Liver (tissue), 9 donors: Measurements from ENCODE around the gene RAB11FIP5. TPM values are rescaled to one million over a fixed set of nuclear protein-coding genes. Genes with fewer than 3 reads are reported as not detected.

Experiments
- DNase-seq: peaks from one replicate; pipeline ENCODE4 v3.0.0-alpha.2; 2017; ENCODE audit warnings: low spot score
- H3K27ac ChIP-seq, 2 donors: one replicate each; pipeline ENCODE4 v1.7.0; 2013; ENCODE audit warnings: inconsistent platforms in 2 of 2, low read length in 2 of 2, control low read depth in 1 of 2, low read depth in 1 of 2, mild to moderate bottlenecking in 1 of 2
- H3K27me3 ChIP-seq, 4 donors: one replicate each; pipeline versions ENCODE4 v1.6.1 to v1.7.0; 2013; ENCODE audit warnings: low read length in 3 of 4, inconsistent platforms in 1 of 4, mild to moderate bottlenecking in 1 of 4, moderate library complexity in 1 of 4; ENCODE audit not compliant: control insufficient read depth in 4 of 4, insufficient read depth in 4 of 4
- H3K36me3 ChIP-seq, 4 donors: one replicate each; pipeline versions ENCODE4 v1.6.1 to v1.7.0; 2013; ENCODE audit warnings: low read length in 3 of 4, mild to moderate bottlenecking in 3 of 4, low read depth in 1 of 4, moderate library complexity in 1 of 4; ENCODE audit not compliant: control insufficient read depth in 4 of 4, insufficient read depth in 3 of 4
- H3K4me1 ChIP-seq, 4 donors: one replicate each; pipeline versions ENCODE4 v1.6.1 to v1.7.0; 2013; ENCODE audit warnings: low read length in 3 of 4, mild to moderate bottlenecking in 3 of 4, moderate library complexity in 1 of 4; ENCODE audit not compliant: control insufficient read depth in 4 of 4, insufficient read depth in 4 of 4
- H3K4me3 ChIP-seq, 3 donors: one replicate each; pipeline versions ENCODE4 v1.6.1 to v1.7.0; 2013; ENCODE audit warnings: low read length in 3 of 3, control low read depth in 1 of 3, low read depth in 1 of 3, mild to moderate bottlenecking in 1 of 3
- H3K9ac ChIP-seq, 2 donors: one replicate each; pipeline ENCODE4 v1.7.0; 2013; ENCODE audit warnings: low read length in 2 of 2, mild to moderate bottlenecking in 2 of 2, moderate library complexity in 2 of 2, control low read depth in 1 of 2, low read depth in 1 of 2
- H3K9me3 ChIP-seq, 4 donors: one replicate each; pipeline versions ENCODE4 v1.6.1 to v1.7.0; 2013; ENCODE audit warnings: low read length in 3 of 4; ENCODE audit not compliant: control insufficient read depth in 4 of 4
- EGR1 ChIP-seq, 2 donors: IDR thresholded peaks; 2 replicates each; pipeline ENCODE4 v1.6.1; 2016 to 2018; ENCODE audit warnings: antibody characterized with exemption in 2 of 2, low read depth in 2 of 2
- FOXA1 ChIP-seq: IDR thresholded peaks from 2 replicates; pipeline ENCODE4 v1.6.1; 2016; ENCODE audit warnings: antibody characterized with exemption
- FOXA2 ChIP-seq: IDR thresholded peaks from 2 replicates; pipeline ENCODE4 v1.6.1; 2016; ENCODE audit warnings: antibody characterized with exemption
- GABPA ChIP-seq, 2 donors: IDR thresholded peaks in 1 of 2; conservative IDR thresholded peaks in 1 of 2; 2 replicates each; pipeline ENCODE4 v1.6.1; 2016; ENCODE audit warnings: antibody characterized with exemption in 2 of 2, mild to moderate bottlenecking in 1 of 2, moderate library complexity in 1 of 2
- HNF4A ChIP-seq, 2 donors: conservative IDR thresholded peaks; 2 replicates each; pipeline ENCODE4 v1.6.1; 2016; ENCODE audit warnings: antibody characterized with exemption in 2 of 2, mild to moderate bottlenecking in 2 of 2
- HNF4G ChIP-seq: IDR thresholded peaks from 2 replicates; pipeline ENCODE4 v1.6.1; 2016; ENCODE audit warnings: antibody characterized with exemption
- JUND ChIP-seq, 2 donors: IDR thresholded peaks; 2 replicates each; pipeline ENCODE4 v1.6.1; 2016; ENCODE audit warnings: antibody characterized with exemption in 2 of 2
- NR2F2 ChIP-seq: IDR thresholded peaks from 2 replicates; pipeline ENCODE4 v1.6.1; 2016; ENCODE audit warnings: antibody characterized with exemption
- RAD21 ChIP-seq, 2 donors: IDR thresholded peaks; 2 replicates each; pipeline ENCODE4 v1.6.1; 2016; ENCODE audit warnings: antibody characterized with exemption in 2 of 2, mild to moderate bottlenecking in 2 of 2
- RXRA ChIP-seq, 2 donors: IDR thresholded peaks; 2 replicates each; pipeline ENCODE4 v1.6.1; 2017 to 2018; ENCODE audit warnings: antibody characterized with exemption in 2 of 2, mild to moderate bottlenecking in 1 of 2
- SP1 ChIP-seq: IDR thresholded peaks from 2 replicates; pipeline ENCODE4 v1.6.1; 2018; ENCODE audit warnings: antibody characterized with exemption, mild to moderate bottlenecking
- TAF1 ChIP-seq: conservative IDR thresholded peaks from 2 replicates; pipeline ENCODE4 v1.6.1; 2016; ENCODE audit warnings: antibody characterized with exemption, mild to moderate bottlenecking
- YY1 ChIP-seq: IDR thresholded peaks from 2 replicates; pipeline ENCODE4 v1.6.1; 2016; ENCODE audit warnings: antibody characterized with exemption, mild to moderate bottlenecking
- WGBS: extraction: QIAGEN DNeasy Blood & Tissue Kit; methylation state at CpG from one replicate; pipeline ENCODE4 v1.1.7; 2013; 5-methylcytosine and 5-hydroxymethylcytosine counted together
- polyA plus RNA-seq, 2 donors: library from polyadenylated mRNA; stranded (reverse) in 1 of 2; unstranded in 1 of 2; fragments of 200-250 nt in 1 of 2; fragments of >200 nt in 1 of 2; fragmentation: Nextera tagmentation in 1 of 2; extraction: Ambion mirVana in 1 of 2; gene quantifications; one replicate each; pipeline versions ENCODE4 v1.2.1 to v1.2.3, GENCODE V29; 2013 to 2015
- total RNA-seq, 2 donors: library from RNA; depleted of rRNA; stranded (reverse); fragments of >200 nt; gene quantifications; one replicate each; pipeline ENCODE4 v1.2.3, GENCODE V29; 2014
- TF ChIP-seq, protein P1 (sequence below): IDR thresholded peaks from 2 replicates; pipeline ENCODE4 v1.6.1; 2016; ENCODE audit warnings: antibody characterized with exemption
- TF ChIP-seq, protein P2 (sequence below): IDR thresholded peaks from 2 replicates; pipeline ENCODE4 v1.6.1; 2016; ENCODE audit warnings: antibody characterized with exemption, mild to moderate bottlenecking
- TF ChIP-seq, protein P3 (sequence below): fragments of 150-350 bp; IDR thresholded peaks from 2 replicates; pipeline ENCODE4 v1.5.1; 2017; ENCODE audit warnings: improper control_type of control experiment, low read depth, low read length; ENCODE audit not compliant: missing input control
- TF ChIP-seq, protein P4 (sequence below): IDR thresholded peaks from 2 replicates; pipeline ENCODE4 v1.6.1; 2016; ENCODE audit warnings: antibody characterized with exemption
- TF ChIP-seq, protein P5 (sequence below): IDR thresholded peaks from 2 replicates; pipeline ENCODE4 v1.6.1; 2016; ENCODE audit warnings: antibody characterized with exemption
- donor health status: healthy.
- donor health status: healthy.
- donor health status: healthy.
- donor health status: healthy.
- donor health status: healthy.

The RAB11FIP5 gene
- total and polyA plus RNA-seq, 4 donors, result 2.8 to 8.1 (median 5.4) TPM

DNA sequence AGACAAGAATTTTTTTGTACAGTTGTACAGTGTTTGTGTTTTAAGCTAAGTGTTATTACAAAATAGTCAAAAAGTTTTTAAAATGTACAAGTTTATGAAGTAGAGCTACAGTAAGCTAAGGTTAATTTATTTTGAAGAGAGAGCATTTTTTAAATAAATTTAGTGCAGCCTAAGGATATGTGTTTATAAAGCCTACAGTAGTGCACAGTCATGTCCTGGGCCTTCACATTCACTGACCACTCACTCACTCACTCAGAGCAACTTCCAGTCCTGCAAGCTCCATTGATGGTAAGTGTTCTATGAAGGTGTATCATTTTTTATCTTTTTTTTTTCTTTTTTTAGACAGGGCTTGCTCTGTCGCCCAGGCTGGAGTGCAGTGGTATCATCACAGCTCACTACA is 85.4 kb downstream of the RAB11FIP5 start:
- H3K4me3 ChIP-seq, result no peak overlapping the region

More for the DNA sequence above, 85.4 kb downstream of the RAB11FIP5 start:
- DNase-seq, result no peak
- Histone ChIP-seq H3K4me1 (peaks cover 10 to 37% (median 22%) of the 10 kb centered on the region in 4 donors), H3K27ac (no peak overlapping the region), H3K36me3 (peaks cover 0 to 8% (median 2%) of the 10 kb centered on the region in 4 donors), H3K27me3 (no peaks in the 10 kb centered on the region), H3K9me3 (no peaks in the 10 kb centered on the region), H3K9ac (no peak overlapping the region)
- TF ChIP-seq HNF4G (no peak), GABPA (IDR thresholded peaks at IDR 0.05 in 1 of 2, conservative IDR thresholded peaks at IDR 0.05 in 1 of 2) (no peak), RAD21 (IDR thresholded peaks at IDR 0.05) (no peak), JUND (IDR thresholded peaks at IDR 0.05) (no peak), RXRA (IDR thresholded peaks at IDR 0.05) (no peak), HNF4A (conservative IDR thresholded peaks at IDR 0.05) (no peak), FOXA2 (no peak), YY1 (no peak), FOXA1 (no peak), TAF1 (no peak), EGR1 (IDR thresholded peaks at IDR 0.05; ENCODE audit: low read depth in 2 of 2) (no peak), NR2F2 (no peak), SP1 (no peak)
- TF ChIP-seq, protein P1, sequence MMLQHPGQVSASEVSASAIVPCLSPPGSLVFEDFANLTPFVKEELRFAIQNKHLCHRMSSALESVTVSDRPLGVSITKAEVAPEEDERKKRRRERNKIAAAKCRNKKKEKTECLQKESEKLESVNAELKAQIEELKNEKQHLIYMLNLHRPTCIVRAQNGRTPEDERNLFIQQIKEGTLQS, result no peak
- TF ChIP-seq, protein P2, sequence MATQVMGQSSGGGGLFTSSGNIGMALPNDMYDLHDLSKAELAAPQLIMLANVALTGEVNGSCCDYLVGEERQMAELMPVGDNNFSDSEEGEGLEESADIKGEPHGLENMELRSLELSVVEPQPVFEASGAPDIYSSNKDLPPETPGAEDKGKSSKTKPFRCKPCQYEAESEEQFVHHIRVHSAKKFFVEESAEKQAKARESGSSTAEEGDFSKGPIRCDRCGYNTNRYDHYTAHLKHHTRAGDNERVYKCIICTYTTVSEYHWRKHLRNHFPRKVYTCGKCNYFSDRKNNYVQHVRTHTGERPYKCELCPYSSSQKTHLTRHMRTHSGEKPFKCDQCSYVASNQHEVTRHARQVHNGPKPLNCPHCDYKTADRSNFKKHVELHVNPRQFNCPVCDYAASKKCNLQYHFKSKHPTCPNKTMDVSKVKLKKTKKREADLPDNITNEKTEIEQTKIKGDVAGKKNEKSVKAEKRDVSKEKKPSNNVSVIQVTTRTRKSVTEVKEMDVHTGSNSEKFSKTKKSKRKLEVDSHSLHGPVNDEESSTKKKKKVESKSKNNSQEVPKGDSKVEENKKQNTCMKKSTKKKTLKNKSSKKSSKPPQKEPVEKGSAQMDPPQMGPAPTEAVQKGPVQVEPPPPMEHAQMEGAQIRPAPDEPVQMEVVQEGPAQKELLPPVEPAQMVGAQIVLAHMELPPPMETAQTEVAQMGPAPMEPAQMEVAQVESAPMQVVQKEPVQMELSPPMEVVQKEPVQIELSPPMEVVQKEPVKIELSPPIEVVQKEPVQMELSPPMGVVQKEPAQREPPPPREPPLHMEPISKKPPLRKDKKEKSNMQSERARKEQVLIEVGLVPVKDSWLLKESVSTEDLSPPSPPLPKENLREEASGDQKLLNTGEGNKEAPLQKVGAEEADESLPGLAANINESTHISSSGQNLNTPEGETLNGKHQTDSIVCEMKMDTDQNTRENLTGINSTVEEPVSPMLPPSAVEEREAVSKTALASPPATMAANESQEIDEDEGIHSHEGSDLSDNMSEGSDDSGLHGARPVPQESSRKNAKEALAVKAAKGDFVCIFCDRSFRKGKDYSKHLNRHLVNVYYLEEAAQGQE, result no peak
- TF ChIP-seq, protein P3, sequence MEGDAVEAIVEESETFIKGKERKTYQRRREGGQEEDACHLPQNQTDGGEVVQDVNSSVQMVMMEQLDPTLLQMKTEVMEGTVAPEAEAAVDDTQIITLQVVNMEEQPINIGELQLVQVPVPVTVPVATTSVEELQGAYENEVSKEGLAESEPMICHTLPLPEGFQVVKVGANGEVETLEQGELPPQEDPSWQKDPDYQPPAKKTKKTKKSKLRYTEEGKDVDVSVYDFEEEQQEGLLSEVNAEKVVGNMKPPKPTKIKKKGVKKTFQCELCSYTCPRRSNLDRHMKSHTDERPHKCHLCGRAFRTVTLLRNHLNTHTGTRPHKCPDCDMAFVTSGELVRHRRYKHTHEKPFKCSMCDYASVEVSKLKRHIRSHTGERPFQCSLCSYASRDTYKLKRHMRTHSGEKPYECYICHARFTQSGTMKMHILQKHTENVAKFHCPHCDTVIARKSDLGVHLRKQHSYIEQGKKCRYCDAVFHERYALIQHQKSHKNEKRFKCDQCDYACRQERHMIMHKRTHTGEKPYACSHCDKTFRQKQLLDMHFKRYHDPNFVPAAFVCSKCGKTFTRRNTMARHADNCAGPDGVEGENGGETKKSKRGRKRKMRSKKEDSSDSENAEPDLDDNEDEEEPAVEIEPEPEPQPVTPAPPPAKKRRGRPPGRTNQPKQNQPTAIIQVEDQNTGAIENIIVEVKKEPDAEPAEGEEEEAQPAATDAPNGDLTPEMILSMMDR, result no peak
- TF ChIP-seq, protein P4, sequence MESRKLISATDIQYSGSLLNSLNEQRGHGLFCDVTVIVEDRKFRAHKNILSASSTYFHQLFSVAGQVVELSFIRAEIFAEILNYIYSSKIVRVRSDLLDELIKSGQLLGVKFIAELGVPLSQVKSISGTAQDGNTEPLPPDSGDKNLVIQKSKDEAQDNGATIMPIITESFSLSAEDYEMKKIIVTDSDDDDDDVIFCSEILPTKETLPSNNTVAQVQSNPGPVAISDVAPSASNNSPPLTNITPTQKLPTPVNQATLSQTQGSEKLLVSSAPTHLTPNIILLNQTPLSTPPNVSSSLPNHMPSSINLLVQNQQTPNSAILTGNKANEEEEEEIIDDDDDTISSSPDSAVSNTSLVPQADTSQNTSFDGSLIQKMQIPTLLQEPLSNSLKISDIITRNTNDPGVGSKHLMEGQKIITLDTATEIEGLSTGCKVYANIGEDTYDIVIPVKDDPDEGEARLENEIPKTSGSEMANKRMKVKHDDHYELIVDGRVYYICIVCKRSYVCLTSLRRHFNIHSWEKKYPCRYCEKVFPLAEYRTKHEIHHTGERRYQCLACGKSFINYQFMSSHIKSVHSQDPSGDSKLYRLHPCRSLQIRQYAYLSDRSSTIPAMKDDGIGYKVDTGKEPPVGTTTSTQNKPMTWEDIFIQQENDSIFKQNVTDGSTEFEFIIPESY, result no peak
- TF ChIP-seq, protein P5, sequence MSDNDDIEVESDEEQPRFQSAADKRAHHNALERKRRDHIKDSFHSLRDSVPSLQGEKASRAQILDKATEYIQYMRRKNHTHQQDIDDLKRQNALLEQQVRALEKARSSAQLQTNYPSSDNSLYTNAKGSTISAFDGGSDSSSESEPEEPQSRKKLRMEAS, result no peak
- WGBS, result 98% methylated on average over 1 of the region's 1 CpG
